Measurements from ENCODE around the gene C1QTNF3.
"Not testable (repeated sequence)": the region's sequence is repeated elsewhere in the genome, so short reads cannot be mapped to it uniquely, and the experiment has no call there.

C1QTNF3 gene

DNA sequence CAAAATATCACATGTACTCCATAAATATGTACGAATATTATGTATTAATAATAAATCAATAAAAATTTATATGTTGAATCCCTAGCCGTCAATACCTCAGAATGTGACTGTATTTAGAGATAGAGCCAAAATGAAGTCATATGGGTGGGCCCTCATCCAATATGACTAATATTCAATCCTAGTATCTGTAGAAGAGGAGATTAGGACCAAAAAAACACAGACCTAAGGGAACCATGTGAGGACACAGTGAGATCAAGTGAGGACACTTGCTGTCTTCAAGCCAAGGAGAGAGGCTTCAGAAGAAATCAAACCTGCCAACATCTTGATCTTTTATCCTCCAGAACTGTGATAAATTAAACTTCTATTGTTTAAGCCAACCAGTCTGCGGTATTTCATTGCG is 31.5 kb downstream of the C1QTNF3 start:
- Histone ChIP-seq H3K4me2 (ENCODE audit: low read length) (no peak overlapping the region), H4K20me1 (ENCODE audit: control insufficient read depth, insufficient read depth, low read depth, low read length) (no peaks in the 10 kb centered on the region), H3K79me2 (ENCODE audit: control insufficient read depth, low read length) (no peaks in the 10 kb centered on the region), H3K9me2 (replicated peaks; ENCODE audit: control insufficient read depth, low read length) (no peaks in the 10 kb centered on the region), H3K27me3 (ENCODE audit: control insufficient read depth, low read length) (peaks cover 6% of the 10 kb centered on the region; the same call in 1 of the 2 replicates), H3K36me3 (ENCODE audit: control insufficient read depth, low read length) (no peaks in the 10 kb centered on the region), H3K4me1 (ENCODE audit: control insufficient read depth, low read length) (peaks cover 22% of the 10 kb centered on the region), H3K4me3 (ENCODE audit: low read length) (no peak overlapping the region), H3K9me3 (ENCODE audit: control insufficient read depth, insufficient read depth, low read length) (no peaks in the 10 kb centered on the region), H3F3A (ENCODE audit: control insufficient read depth, insufficient read depth) (no peaks in the 10 kb centered on the region), H3K27ac (ENCODE audit: low read depth, low read length) (no peak overlapping the region)
- no peak for TF ChIP-seq EZH2phosphoT487 (IDR thresholded peaks at IDR 0.05; ENCODE audit: borderline replicate concordance, low read length)
- TF ChIP-seq, protein P1, sequence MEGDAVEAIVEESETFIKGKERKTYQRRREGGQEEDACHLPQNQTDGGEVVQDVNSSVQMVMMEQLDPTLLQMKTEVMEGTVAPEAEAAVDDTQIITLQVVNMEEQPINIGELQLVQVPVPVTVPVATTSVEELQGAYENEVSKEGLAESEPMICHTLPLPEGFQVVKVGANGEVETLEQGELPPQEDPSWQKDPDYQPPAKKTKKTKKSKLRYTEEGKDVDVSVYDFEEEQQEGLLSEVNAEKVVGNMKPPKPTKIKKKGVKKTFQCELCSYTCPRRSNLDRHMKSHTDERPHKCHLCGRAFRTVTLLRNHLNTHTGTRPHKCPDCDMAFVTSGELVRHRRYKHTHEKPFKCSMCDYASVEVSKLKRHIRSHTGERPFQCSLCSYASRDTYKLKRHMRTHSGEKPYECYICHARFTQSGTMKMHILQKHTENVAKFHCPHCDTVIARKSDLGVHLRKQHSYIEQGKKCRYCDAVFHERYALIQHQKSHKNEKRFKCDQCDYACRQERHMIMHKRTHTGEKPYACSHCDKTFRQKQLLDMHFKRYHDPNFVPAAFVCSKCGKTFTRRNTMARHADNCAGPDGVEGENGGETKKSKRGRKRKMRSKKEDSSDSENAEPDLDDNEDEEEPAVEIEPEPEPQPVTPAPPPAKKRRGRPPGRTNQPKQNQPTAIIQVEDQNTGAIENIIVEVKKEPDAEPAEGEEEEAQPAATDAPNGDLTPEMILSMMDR (IDR thresholded peaks at IDR 0.05; ENCODE audit: low read depth, low read length, poor library complexity, severe bottlenecking) = no peak

DNA sequence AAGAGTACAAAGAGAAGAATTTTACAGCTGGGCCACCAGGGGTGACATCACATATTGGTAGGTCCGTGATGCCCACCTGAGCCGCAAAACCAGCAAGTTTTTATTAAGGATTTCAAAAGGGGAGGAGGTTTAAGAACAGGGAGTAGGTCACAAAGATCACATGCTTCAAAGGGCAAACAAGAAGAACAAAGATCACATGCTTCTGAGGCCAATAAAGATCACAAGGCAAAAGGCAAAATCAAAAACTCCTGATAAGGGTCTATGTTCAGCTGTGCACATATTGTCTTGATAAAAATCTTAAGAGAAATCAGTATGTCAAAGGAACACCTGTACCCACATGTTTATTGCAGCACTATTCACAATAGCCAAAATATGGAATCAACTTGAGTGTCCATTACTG is 32.9 kb downstream of the C1QTNF3 start:
- not testable (repeated sequence) for H3K4me3 ChIP-seq (ENCODE audit: low read length); H3K9me3 ChIP-seq (ENCODE audit: control insufficient read depth, insufficient read depth, low read length); H4K20me1 ChIP-seq (ENCODE audit: control insufficient read depth, insufficient read depth, low read depth, low read length); H3K4me2 ChIP-seq (ENCODE audit: low read length); H3K27me3 ChIP-seq (ENCODE audit: control insufficient read depth, low read length); H3K27ac ChIP-seq (ENCODE audit: low read depth, low read length); H3K79me2 ChIP-seq (ENCODE audit: control insufficient read depth, low read length); H3K9me2 ChIP-seq (replicated peaks; ENCODE audit: control insufficient read depth, low read length); H3F3A ChIP-seq (ENCODE audit: control insufficient read depth, insufficient read depth); H3K36me3 ChIP-seq (ENCODE audit: control insufficient read depth, low read length)
- H3K4me1 ChIP-seq (ENCODE audit: control insufficient read depth, low read length) = peaks cover 22% of the 10 kb centered on the region

DNA sequence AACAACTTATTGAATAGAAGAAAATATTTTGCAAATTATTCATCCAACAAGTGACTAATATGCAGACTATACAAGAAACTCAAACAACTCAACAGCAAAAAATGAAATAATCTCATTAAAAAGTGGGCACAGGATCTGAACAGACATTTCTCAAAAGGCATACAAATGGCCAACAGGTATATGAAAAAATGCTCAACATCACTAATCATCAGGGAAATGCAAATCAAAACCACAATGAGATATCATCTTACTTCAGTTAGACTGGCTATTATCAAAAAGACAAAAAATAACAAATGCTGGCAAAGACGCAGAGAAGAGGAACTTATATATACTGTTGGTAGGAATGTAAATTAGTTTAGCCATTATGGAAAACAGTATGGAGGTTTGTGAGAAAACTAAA is 33.4 kb downstream of the C1QTNF3 start:
- Histone ChIP-seq H3K27me3 (ENCODE audit: control insufficient read depth, low read length) (peaks cover 6% of the 10 kb centered on the region; the same call in 1 of the 2 replicates), H3K9me2 (replicated peaks; ENCODE audit: control insufficient read depth, low read length) (no peaks in the 10 kb centered on the region), H3K27ac (ENCODE audit: low read depth, low read length) (no peak overlapping the region), H3K9me3 (ENCODE audit: control insufficient read depth, insufficient read depth, low read length) (no peaks in the 10 kb centered on the region), H3K79me2 (ENCODE audit: control insufficient read depth, low read length) (no peaks in the 10 kb centered on the region), H3K4me2 (ENCODE audit: low read length) (peak overlapping the region; percentile 82), H3K4me3 (ENCODE audit: low read length) (no peak overlapping the region), H4K20me1 (ENCODE audit: control insufficient read depth, insufficient read depth, low read depth, low read length) (no peaks in the 10 kb centered on the region), H3F3A (ENCODE audit: control insufficient read depth, insufficient read depth) (no peaks in the 10 kb centered on the region), H3K4me1 (ENCODE audit: control insufficient read depth, low read length) (peaks cover 22% of the 10 kb centered on the region), H3K36me3 (ENCODE audit: control insufficient read depth, low read length) (no peaks in the 10 kb centered on the region)
- TF ChIP-seq, protein P1 (IDR thresholded peaks at IDR 0.05; ENCODE audit: low read depth, low read length, poor library complexity, severe bottlenecking) = no peak
- no peak for TF ChIP-seq EZH2phosphoT487 (IDR thresholded peaks at IDR 0.05; ENCODE audit: borderline replicate concordance, low read length)

DNA sequence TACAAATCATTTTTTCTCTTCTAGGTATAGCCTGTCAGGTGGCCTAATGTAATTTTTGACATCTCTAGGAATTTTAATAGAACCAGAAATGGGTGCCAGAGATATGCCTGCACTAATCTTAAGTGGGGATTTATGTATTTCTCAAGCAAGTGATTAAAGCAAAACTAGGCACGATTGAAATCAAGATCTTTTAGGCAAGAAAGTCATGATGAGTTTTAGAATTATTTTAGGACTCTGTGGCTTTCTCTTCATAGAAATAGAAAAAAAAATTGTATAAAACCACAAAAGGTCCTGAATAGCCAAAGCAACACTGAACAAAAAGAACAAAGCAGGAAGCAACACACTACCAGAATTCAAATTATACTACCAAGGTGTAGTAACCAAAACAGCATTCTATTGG is 34.2 kb downstream of the C1QTNF3 start:
- TF ChIP-seq, protein P1 (IDR thresholded peaks at IDR 0.05; ENCODE audit: low read depth, low read length, poor library complexity, severe bottlenecking) = no peak
- TF ChIP-seq EZH2phosphoT487 (IDR thresholded peaks at IDR 0.05; ENCODE audit: borderline replicate concordance, low read length) = no peak

More for the DNA sequence above, 34.2 kb downstream of the C1QTNF3 start:
- Histone ChIP-seq H3K9me2 (replicated peaks; ENCODE audit: control insufficient read depth, low read length) (no peaks in the 10 kb centered on the region), H3K27me3 (ENCODE audit: control insufficient read depth, low read length) (peaks cover 6% of the 10 kb centered on the region; the same call in 1 of the 2 replicates), H3K27ac (ENCODE audit: low read depth, low read length) (peak overlapping the region; percentile 52; the same call in 1 of the 2 replicates), H4K20me1 (ENCODE audit: control insufficient read depth, insufficient read depth, low read depth, low read length) (no peaks in the 10 kb centered on the region), H3K4me2 (ENCODE audit: low read length) (peak overlapping the region; percentile 82), H3K4me3 (ENCODE audit: low read length) (peak overlapping the region; percentile 96), H3K36me3 (ENCODE audit: control insufficient read depth, low read length) (no peaks in the 10 kb centered on the region), H3K9me3 (ENCODE audit: control insufficient read depth, insufficient read depth, low read length) (no peaks in the 10 kb centered on the region), H3F3A (ENCODE audit: control insufficient read depth, insufficient read depth) (no peaks in the 10 kb centered on the region), H3K4me1 (ENCODE audit: control insufficient read depth, low read length) (peaks cover 22% of the 10 kb centered on the region), H3K79me2 (ENCODE audit: control insufficient read depth, low read length) (no peaks in the 10 kb centered on the region)

Measured in DOHH2 (cell line).